ENCODE results near the gene LRRK2.

GRCh38 chr12:40216516-40217288 lies 8.1 kb upstream of the LRRK2 start:
- TF ChIP-seq POLR2AphosphoS5 (IDR thresholded peaks at IDR 0.05) = no peak
- no peak for TF ChIP-seq CTCF (IDR thresholded peaks at IDR 0.05)

Data from suprapubic skin (tissue), 3 donors.